GM19463 (cell line): ENCODE results near the gene NDUFA11.

Experiments
- ATAC-seq: cut with Tn5 transposase; IDR thresholded peaks from one replicate; pipeline ENCODE4 v1.9.1; 2021; ENCODE audit warnings: mild to moderate bottlenecking, moderate library complexity; ENCODE audit not compliant: unreplicated experiment

NDUFA11 gene

DNA sequence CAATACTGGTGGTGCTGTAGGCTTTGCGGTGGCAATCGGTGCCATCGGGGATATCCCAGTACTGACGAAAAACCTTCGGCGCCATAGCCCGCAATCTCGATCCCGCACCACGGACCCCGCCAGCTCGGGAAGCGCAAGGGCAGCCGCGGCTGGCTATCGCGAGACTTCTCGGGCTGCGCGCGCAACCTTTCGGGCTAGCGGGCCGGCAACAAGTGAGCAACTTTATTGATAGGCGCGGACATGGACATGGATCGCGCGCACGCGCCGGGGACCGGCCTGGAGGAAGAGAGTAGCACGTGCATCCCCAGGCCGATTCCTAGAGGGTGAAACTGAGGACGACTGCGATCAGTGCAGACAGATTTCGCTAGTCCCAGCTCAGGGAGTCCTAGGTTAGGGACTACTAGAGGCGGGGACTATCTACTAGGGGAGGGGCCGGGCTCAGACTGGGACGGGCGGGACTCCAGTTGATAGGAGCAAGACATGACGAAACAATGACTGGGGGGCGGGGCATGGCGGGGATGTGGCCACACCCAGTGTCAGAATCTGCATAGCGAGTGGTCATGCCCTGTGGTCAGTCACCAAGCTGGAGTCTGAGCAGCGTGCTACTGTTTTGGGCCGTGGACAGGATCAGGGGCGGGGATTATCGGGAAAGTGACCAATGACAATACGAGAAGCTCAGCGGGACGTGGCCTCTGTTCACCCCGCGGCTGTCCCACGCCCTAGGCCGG, at the start of gene NDUFA11:
Gene NDUFA11 (minus strand): TSS at position 167 of the 728 bp plus-strand sequence. CDS start 82 bp downstream, at position 85.
- ATAC-seq, result peak; percentile 24

DNA sequence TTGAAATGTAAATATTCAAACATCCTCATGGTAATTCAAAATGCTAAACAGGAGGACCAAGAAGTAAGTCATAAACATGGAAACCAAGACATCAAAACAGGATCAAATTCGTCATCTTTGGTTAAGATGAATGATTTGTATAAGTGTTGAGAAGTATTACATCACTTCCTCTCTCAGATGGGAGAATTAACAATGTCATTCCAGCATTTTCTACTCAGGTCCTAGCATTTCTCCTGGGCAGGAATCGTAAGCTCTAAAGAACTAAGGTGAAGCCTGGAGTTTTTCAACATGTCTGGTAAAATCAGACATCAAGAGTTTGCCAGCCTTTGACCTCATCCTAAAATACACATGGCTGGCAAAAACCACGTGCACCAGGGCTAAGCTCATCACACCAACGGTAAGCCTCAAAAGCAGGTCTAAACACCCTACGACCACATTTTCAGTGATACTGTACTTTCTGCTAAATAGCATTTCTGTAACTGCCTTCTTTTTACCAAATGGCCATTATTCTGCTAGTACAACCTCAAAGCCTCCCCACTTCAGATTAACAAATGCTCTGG, 49.5 kb upstream of the NDUFA11 start:
- ATAC-seq, result no peak

DNA sequence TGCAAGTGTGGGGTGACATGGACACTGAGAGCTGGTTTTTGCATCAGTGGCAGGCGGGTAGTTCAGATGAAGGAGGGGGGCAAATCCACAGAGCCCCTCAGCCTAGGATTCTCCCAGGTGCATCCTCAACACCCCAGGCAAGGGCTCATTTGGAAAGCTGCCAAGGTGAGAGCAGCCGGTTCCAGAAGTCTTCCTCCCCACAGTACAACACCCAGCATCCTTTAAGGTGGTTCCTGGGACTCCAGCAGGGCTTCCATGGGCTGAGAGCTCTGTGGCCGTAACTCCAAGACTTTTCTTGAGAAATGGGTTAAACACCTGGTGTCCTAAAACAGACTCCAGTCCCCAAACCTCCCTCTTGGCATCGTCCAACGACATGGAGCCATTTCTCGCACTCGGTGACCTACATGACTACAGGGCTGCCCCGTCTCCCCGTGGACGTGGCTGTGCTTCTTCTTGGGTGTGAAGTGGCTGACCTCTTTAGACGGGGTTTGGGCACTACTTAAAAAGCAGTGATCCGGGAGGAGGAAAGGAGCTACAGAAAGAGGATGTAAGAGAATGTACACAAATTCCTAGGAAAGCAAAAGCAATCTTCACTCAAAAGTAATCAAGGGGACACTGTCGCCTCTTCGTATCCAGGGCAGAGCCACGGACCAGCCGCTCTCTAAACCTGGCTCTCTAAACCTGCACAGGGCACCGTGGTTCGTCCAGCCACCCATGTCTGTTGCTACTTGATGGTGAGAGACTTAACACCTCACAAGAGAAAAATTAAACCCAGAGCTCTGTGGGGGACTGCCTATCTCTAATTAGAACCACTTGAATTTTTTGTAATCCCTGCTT, 48.8 kb upstream of the NDUFA11 start:
- ATAC-seq, result no peak

DNA sequence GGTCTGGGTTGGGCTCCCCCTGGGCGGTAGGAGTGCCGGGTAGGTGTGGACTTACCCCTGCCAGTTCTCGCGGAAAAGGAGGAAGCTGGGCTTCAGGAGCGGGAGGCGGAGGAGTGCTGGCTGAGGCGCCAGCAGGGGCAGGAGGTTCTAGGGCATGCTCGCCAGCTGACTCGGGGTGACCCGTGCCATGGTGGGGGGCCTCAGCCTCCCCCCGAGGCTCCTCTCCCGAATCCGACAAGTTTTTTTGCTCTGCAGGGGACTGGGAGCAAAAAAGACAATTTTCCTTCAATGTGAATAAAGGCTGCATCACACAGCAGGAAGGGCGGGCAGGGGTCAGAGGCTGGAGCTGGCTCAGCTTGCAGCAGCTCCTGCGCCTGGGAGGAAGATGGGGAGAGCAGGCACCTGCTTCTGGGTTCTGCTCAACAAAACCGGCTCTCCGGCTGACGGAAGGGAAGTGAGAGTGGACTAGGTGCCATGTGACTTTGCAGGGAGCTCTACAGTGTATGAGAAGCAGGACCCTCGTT, 47.8 kb upstream of the NDUFA11 start:
- no peak for ATAC-seq

DNA sequence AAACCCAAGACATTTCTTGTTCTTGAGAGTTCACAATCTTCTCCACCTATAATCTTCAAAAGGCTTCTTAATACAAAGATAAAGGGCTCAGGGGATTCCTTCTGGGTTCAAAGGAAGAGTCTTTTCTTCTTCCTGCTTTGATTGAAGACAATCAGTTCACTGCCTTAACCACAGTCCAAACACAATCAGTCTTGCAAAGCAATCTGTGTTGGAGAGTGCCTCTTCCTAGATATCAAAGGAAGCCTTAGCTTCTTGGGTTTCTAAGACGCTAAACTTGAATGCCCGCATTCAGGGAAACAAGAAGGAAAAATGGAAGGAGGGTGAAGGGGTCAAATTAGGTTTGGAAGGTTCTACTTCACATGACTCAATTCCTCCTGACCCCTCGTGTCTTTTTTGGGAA, 47.2 kb upstream of the NDUFA11 start:
- ATAC-seq, result no peak

DNA sequence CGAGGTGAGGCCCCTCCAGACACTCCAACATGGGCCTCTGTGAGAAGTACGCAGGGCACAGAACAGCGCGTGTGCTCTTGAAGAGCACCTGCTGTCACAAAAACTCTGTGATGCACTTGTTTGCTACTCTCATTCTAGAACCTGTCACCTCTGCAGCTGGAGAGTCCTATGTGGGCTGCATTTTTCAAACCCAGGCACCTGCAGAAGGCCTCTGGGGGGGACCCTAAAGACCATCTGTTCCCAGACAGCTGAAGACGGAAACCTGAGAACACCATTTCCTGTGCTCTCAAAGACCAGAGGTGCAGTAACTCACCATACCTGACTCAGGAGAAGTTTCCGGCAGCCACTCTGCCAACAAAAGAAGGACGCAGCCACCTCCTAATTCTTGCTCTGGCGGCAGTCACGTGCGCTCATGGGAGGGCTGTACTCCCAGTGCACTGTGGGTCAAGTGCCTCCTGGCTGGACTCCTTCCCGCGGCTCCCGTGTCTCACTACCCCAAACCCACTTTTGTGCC, 46.3 kb upstream of the NDUFA11 start:
- no peak for ATAC-seq

DNA sequence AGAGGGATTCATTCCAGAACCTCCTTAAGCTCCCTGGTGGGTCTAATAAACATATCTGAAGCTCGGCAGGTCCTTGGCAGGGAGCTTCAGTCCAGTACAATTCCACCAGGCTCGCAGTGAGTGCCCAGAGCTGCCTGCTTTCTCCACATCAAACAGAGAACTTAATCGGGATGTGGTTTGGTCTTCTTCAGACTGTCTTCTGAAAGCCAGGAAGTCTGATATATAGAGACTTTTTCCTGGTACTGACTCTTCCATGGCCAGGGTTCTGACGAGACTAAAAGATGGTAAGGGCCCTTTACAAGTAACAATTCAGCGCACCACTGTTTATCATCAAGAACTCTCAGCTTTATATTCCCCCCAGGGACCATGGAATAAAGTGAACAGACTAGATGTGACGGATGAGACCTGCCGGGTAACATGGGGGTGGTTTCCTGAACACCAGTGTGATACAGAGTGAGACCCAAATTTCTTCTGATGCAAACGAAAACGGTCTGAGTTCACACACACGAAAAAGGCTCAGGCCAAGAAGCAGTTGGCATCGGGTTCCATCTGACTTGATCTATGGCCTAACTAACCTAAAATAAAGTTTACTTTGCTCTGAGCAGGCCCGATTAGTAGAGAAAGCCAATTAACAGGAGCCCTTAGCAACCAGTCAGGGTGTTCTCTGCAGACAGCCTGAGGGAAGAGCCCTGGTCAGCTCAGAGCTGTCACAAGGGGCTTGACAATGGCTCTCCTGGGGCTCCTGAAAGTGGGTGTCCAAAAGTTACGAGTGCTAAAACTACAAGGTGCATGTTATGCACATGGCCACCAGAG, 45.4 kb upstream of the NDUFA11 start:
- ATAC-seq, result no peak

DNA sequence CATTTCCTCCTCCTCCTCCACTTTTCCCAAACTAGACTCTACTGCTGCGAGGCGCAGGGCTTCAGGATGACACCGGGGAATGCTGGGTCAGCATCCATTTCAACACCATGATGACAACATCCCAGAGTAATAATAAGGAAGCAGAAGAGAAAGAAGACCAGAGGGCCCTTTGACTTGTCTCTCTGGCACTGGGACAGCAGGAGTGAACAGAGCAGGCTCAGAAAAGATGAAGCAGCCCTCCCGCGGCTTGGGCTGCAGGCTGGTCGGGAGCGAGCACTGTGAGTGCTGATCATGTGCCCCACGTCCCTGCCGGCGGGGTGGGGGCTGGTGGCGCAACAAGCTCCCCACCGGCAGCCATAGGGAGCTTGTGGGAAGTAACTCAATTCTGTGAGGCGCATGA, 43.8 kb upstream of the NDUFA11 start:
- no peak for ATAC-seq

DNA sequence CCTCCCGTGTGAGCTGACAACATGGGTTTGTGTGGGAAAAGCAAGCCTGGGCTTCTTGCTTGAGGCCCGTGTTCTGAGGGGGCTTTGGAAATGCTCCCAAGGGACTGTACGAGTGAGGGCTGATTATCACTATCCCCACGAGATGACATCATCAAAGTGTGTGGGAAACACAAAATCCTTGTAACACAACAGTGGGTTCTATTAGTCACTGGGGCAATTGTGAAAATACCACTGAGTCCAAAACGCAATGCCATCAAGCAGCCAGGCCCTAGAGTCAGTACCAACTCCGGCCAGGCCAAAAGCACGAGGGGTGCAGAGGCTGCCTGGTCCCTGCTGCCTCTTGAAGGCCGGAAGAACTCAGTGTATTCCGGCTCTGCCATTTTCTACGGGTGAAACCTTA, 40.0 kb upstream of the NDUFA11 start:
- ATAC-seq, result no peak

DNA sequence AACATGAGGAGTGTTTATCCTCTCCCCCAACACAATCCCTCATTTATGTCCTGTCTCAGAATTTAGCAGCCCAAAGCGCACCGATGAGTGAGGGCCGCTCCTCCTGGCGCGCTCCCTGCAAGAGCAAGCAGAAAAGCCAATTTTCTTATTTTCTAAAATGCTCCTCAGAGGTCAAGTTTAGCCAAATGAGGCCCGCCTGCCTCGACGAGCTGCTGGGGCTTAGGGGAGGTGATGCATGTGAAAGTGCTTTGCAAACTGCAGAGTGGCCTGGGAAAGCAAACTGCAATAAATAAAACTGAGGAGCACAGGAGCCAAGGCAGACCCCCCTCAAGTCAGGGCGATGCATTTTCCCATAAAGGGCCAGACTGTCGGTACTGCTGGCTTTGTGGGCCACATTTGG, 39.5 kb upstream of the NDUFA11 start:
- no peak for ATAC-seq

DNA sequence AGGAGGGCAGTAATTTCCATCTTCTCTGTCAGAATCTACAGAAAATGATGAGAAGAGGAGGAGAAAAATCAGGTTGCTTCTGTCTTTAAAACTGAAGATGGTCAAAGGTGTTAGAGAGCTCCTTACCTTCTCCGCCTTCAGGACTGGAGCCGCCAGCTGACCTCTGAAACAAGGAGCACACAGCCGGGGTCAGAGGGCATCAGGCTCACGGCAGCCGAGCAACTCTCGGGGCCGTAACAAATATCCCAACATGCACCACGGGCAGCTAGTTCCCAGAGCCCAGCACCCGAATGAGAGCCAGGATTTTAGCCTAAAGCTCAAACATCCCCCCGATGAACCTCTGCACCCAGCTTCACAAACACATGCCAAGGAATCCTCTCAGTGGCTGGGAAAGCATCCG, 38.1 kb upstream of the NDUFA11 start:
- no peak for ATAC-seq

DNA sequence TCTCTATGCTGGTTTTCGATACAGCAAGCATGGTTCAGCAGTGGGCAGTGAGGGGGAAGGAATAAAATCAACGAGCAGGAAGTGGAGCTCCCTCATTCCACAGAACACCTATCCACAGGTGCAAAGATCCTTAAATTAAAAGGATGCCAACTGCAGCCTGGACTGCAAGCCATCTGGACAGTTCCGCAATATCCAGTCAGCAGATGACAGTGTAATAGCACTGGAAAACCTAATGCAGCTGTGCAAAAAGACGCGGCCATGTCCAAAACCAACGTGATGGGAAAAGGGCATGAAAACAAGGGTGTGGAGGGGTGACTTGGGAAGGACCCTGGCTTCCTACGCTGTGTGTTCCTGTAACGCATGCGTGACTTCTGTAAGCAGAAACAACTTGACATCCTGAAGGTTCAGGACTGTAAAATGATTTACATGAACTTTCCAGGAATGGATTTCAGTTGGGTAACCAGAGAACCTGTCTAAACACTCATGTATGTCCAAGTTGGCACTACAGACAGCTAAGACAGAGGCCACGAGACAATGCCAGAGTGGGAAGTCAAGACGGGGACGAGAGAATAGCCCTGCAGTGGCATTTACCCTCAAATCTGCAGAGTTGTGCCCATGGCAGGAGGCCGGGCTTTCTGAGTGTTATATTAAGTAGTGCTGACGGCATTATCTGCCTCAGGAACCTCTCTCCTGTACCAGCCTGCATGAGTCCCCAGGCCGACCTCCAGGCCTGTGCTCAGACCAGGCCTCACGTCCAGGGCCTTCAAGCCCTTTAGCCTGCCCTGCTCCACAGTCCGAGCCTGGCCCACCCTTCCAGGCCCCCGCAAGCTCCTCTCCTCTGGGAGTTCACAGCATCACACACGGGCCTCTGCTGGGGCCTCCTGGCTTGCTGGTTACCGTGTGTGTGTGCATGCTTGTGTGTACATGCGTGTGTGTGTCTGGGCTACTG, 36.9 kb upstream of the NDUFA11 start:
- no peak for ATAC-seq

DNA sequence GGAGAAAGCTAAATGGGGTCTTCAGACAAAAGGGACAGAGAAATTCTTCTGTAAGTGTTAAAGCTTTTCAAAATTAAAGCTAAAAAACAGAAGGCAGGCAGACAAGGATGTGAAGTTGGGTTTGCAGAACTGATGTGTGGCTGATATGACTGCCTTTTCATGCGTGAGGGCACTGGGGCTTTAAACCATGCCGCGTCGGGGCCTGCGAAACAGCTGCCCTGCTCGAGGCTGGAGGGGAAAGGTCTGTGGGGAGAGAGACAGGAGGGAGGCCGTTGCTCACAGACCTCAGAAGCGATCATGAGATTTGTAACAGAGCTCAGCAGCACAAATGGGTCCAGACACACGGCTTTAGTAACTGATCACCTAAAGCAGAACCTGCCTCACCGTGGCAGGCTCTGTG, 34.0 kb upstream of the NDUFA11 start:
- ATAC-seq, result no peak

DNA sequence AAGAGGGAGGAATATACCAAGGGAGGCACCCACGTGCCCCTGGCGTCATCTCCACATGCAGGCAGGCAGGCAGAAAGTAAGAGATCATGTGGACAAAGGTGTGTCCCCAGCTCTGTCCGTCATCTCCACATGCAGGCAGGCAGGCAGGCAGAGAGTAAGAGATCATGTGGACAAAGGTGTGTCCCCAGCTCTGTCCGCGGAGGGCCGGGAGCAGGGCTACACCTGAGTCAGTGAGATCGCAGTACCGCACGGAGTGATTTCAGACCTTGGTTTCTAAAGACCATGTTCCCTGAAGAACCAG, 32.7 kb upstream of the NDUFA11 start:
- no peak for ATAC-seq

DNA sequence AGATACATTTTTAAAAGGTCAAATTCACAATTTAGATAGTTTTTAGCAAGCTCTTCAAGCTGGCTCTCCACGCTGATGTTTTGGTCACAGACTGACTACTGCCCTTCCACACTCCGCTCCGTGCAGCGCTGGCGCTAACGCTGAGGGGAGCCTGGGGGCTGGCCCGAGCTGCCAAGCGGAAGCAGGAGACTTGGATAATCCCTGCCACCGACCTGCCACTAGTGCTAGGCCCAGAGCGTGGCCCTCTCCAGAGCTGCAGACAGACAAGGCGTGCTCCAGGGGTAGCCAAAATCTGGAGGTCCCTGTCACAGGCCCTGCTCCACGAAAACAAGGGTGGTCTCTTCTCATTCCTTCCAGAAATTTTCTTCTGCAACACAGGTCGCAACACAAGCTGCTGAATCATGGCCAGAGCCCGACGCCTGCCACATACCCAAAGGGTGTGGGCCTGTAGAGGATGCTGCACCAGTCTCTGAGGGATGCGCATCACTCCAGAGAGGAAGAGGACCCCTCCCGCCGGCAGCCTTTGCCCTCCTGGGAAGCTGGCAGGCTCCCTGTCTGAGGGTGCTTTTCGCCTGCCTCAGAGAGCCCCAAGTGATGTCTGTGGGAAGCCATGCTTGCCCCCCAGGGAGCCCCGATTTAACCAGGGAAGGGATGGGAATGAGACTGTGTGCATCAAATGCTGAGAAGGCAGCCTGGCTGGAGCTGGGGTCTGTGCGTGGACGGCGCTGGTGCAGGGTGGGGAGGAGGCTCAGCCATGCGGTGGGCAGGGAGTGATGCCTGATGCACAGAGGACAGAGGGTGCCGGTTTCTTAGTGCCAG, 32.1 kb upstream of the NDUFA11 start:
- no peak for ATAC-seq

DNA sequence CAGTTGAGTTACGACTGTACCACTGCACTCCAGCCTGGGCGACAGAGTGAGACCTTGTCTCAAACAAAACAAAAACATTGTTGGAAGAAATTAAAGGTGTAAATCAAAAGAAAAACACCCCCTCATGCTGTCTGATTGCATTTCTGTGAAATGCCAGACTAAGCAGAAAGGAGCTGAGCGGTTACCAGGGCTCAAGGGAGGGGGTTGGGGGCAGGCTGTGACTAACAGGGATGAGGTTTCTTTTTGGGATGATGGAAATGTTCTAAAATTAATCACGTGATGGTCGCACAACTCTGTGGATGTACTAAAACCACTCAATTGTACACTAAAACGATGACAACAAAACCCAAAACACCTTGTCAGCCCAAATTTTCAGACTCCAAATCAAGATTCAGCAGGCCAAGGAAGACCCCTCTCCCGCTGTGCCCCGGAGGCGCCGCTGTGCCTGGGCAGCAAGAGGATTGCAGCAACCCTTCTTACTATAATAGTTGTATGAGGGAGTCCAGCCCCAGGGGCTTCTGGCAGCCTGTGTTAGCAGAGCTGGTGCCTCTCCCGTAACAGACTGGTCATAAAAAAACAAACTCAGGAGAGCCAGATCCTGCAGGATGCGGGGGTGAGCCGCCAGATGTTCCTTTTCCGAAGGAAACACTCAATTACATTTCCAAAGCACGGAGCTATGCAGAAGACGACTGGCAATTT, 31.3 kb upstream of the NDUFA11 start:
- ATAC-seq, result no peak

DNA sequence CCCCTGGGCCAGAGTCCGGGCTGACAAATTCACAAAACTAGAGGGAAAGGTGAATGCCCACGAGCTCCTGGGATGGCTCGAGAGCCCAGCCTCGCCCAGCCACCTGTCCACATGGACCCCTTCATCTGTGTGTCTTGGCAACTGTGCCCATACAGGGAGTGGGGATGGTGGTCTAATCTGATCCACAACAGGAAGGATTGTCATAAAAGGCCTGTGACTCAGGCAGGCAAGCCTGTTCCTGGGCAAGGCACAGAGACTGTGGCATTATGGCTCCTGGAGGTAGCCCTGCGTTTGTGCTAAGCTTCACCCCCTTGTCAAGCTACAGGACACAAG, 30.4 kb upstream of the NDUFA11 start:
- ATAC-seq, result no peak

DNA sequence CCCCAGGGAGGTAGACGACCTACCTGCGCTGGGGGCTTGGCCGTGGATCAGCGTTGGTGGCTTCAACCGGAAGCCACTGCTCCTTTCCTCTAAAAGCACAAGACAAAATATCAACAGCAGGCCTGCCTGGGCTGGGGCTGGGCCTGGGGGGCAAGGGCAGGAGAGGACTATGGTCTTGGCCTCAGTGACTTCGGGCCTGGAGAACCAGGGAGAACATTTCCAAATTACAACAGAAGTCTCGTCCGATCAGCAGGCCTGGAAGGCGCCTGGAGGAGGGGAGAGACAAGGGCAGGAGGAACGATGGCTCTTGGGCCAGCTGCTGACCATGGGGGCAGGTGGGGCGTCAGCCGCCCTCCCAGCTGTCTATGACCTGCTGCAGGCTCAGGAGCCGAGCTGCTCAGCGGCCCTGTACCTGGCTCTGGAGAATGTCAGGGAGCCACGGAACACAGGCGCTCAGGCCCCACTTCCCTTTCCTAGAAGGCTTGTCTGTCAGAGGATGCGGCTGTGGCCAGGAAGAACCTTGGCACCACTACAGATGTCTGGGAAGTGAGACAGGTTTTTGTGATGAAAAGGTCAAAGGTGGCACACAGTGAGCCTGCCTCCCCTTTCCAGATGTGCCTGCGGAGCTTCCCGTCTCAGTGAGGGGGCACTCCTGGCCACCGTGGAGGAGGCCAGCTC, 29.9 kb upstream of the NDUFA11 start:
- ATAC-seq, result no peak
